ENCODE results near the gene PIAS1.

- no peak for TF ChIP-seq POLR2A (IDR thresholded peaks at IDR 0.05)
- no peak for TF ChIP-seq CTCF (IDR thresholded peaks at IDR 0.05)
Observed at GRCh38 chr15:68126396-68126795, 72.3 kb downstream of the PIAS1 start.
